ENCODE data around the gene FAM13C.

GRCh38 chr10:59339351-59339750 lies 23.0 kb downstream of the FAM13C start:
- TF ChIP-seq, protein P1, sequence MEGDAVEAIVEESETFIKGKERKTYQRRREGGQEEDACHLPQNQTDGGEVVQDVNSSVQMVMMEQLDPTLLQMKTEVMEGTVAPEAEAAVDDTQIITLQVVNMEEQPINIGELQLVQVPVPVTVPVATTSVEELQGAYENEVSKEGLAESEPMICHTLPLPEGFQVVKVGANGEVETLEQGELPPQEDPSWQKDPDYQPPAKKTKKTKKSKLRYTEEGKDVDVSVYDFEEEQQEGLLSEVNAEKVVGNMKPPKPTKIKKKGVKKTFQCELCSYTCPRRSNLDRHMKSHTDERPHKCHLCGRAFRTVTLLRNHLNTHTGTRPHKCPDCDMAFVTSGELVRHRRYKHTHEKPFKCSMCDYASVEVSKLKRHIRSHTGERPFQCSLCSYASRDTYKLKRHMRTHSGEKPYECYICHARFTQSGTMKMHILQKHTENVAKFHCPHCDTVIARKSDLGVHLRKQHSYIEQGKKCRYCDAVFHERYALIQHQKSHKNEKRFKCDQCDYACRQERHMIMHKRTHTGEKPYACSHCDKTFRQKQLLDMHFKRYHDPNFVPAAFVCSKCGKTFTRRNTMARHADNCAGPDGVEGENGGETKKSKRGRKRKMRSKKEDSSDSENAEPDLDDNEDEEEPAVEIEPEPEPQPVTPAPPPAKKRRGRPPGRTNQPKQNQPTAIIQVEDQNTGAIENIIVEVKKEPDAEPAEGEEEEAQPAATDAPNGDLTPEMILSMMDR (conservative IDR thresholded peaks at IDR 0.05; ENCODE audit: low read depth, low read length) = no peak
- TF ChIP-seq EZH2 (IDR thresholded peaks at IDR 0.05; ENCODE audit: low read length, unreplicated experiment) = no peak
- TF ChIP-seq EZH2phosphoT487 (IDR thresholded peaks at IDR 0.05; ENCODE audit: borderline replicate concordance, low read length) = no peak

All from PC-3 (cell line).